Heart right ventricle (tissue), 16 donors: ENCODE results near the gene SLC2A1. TPM values are rescaled to one million over a fixed set of nuclear protein-coding genes. Genes with fewer than 3 reads are reported as not detected.

Experiments
- ATAC-seq, 8 donors: fragments of 200-7000 bp; cut with Tn5 transposase; one replicate each; pipeline ENCODE4 v1.9.1; 2020; ENCODE audit warnings: mild to moderate bottlenecking in 8 of 8, moderate library complexity in 8 of 8, moderate number of reproducible peaks in 1 of 8
- DNase-seq, 2 donors: peaks; one replicate each; pipeline ENCODE4 v3.0.0-alpha.2; 2020
- H3K27ac ChIP-seq, 10 donors: fragments of 200-600 bp; sonication (generic) in 2 of 10; one replicate each; pipeline versions ENCODE4 v1.5.0 to v1.8.0; 2020 to 2022; ENCODE audit warnings: mild to moderate bottlenecking in 3 of 10
- H3K27me3 ChIP-seq, 7 donors: fragments of 200-600 bp; one replicate each; pipeline ENCODE4 v1.8.0; 2021 to 2022; ENCODE audit warnings: mild to moderate bottlenecking in 2 of 7
- H3K36me3 ChIP-seq, 9 donors: fragments of 200-600 bp; sonication (generic) in 1 of 9; one replicate each; pipeline versions ENCODE4 v1.5.0 to v1.8.0; 2020 to 2022; ENCODE audit warnings: mild to moderate bottlenecking in 2 of 9
- H3K4me1 ChIP-seq, 9 donors: fragments of 200-600 bp; sonication (generic) in 1 of 9; one replicate each; pipeline versions ENCODE4 v1.5.0 to v1.8.0; 2020 to 2022; ENCODE audit warnings: mild to moderate bottlenecking in 4 of 9
- H3K4me3 ChIP-seq, 10 donors: fragments of 200-600 bp; sonication (generic) in 2 of 10; one replicate each; pipeline versions ENCODE4 v1.5.0 to v1.8.0; 2020 to 2022; ENCODE audit warnings: mild to moderate bottlenecking in 7 of 10, moderate library complexity in 2 of 10
- H3K9me3 ChIP-seq, 11 donors: fragments of 200-600 bp in 10 of 11; sonication (generic) in 2 of 11; one replicate each; pipeline versions ENCODE4 v1.5.0 to v1.8.0; 2013 to 2022; ENCODE audit warnings: mild to moderate bottlenecking in 2 of 11, control low read depth in 1 of 11, moderate library complexity in 1 of 11
- WGBS, 2 donors: extraction: QIAGEN DNeasy Blood & Tissue Kit; methylation state at CpG; one replicate each; pipeline ENCODE4 v1.1.7; 2013; ENCODE audit warnings: inconsistent platforms in 1 of 2; 5-methylcytosine and 5-hydroxymethylcytosine counted together
- intact Hi-C, 10 donors: fragments of 100-400 bp; cut with DNase I; formaldehyde crosslinking; loops; one replicate each; pipeline versions ENCODE4 v1.11.1 to v1.14.2; 2022
- polyA plus RNA-seq, 2 donors: library from polyadenylated mRNA; stranded (reverse); fragments of 200-250 nt; gene quantifications; one replicate each; pipeline ENCODE4 v1.2.3, GENCODE V29; 2013
- total RNA-seq, 10 donors: library from RNA; stranded (reverse); fragmentation: NEBNext Ultra II Directional in 3 of 10; extraction: Animal tissue kit (Norgen Biotek cat#: 25700) in 3 of 10; gene quantifications; one replicate each; pipeline versions ENCODE4 v1.2.1 to v1.2.4, GENCODE V29; 2021 to 2023
- TF ChIP-seq, protein P1 (sequence below), 9 donors: fragments of 200-600 bp; sonication (generic) in 2 of 9; IDR thresholded peaks; one replicate each; pipeline versions ENCODE4 v1.5.0 to v1.8.0; 2021 to 2022; ENCODE audit warnings: antibody characterized with exemption in 9 of 9, mild to moderate bottlenecking in 5 of 9, moderate library complexity in 1 of 9
- donor health status: Arrhythmogenic right ventricular cardiomyopathy.
- donor health status: ischemic (EF 13 %, LVEDD 7.1; RV severe dilation, severe dysfunction).
- donor health status: healthy with polysubstance abuse.
- donor health status: DM: no; HTN: yes; CAD: no.
- donor health status: DM: no; HTN: no; CAD: no.
- donor health status: ischemic (EF 25% LVEDD 6.9; RV normal size, moderate dysfunction).
- donor health status: ischemic (EF 25% LVEDD 5.7; RV mildly dilated, moderate dysfunction).
- donor health status: healthy.
- donor health status: DM: yes; HTN: yes; CAD: no.
- donor health status: Ischemic cardiomyopathy.
- donor health status: ischemic (EF 35%, LVEDD 5.7; RV mildly dilated, moderate dysfunction).
- donor health status: nonischemic (EF 11% LVEDD 7.7; RV severe dilation, severe dysfunction).
- donor health status: DM: yes; HTN: yes; CAD: no.
- donor health status: PGD.
- donor health status: ischemic (EF 29% LVEDD 5.4; RV normal size, mild dysfunction).
- donor health status: nonischemic (EF 23%, LVEDD 6.1; RV moderate dilation, normal function).

Gene SLC2A1
- total and polyA plus RNA-seq, 12 donors, result 6.7 to 98.7 (median 28.9) TPM

DNA sequence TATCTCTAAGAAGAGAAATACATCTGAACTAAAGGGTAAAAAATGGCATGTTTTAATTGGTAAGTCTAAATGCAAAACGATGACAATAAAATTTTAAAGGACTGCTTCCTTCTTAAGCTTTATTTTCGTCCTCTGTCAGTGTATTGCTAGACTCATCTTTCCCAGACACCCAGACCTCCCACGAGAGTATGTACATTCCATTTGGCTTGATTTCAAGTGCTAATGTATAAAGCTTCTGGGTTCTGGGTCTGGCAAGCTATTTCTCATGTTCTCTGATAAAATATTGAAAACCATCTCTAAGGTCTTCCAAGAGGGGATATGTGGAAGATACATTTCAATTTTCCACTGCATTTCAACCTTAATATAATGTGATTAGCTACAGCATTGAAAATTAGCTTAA is 24.6 kb upstream of the SLC2A1 start:
- no peak for ATAC-seq
- no peak for DNase-seq

DNA sequence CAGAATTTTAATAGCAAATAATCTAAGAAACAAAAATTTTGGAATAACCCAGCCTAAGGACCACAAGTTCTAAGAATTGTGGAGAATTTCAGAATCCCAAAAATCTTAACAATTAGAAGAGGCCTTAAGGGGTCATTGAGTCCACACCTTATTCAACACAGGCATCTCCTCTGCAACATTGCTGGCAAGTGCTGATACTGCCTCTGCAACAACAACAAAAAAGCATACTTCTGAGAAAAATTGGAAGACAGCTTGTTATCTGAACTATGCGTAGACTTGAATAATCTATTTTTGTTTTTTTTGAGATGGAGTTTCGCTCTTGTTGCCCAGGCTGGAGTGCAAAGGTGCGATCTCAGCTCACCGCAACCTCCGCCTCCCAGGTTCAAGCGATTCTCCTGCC is 24.0 kb upstream of the SLC2A1 start:
- H3K36me3 ChIP-seq, result no peaks in the 10 kb centered on the region
- TF ChIP-seq, protein P1, sequence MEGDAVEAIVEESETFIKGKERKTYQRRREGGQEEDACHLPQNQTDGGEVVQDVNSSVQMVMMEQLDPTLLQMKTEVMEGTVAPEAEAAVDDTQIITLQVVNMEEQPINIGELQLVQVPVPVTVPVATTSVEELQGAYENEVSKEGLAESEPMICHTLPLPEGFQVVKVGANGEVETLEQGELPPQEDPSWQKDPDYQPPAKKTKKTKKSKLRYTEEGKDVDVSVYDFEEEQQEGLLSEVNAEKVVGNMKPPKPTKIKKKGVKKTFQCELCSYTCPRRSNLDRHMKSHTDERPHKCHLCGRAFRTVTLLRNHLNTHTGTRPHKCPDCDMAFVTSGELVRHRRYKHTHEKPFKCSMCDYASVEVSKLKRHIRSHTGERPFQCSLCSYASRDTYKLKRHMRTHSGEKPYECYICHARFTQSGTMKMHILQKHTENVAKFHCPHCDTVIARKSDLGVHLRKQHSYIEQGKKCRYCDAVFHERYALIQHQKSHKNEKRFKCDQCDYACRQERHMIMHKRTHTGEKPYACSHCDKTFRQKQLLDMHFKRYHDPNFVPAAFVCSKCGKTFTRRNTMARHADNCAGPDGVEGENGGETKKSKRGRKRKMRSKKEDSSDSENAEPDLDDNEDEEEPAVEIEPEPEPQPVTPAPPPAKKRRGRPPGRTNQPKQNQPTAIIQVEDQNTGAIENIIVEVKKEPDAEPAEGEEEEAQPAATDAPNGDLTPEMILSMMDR (IDR thresholded peaks at IDR 0.05), result no peak
- no peaks in the 10 kb centered on the region for H3K27me3 ChIP-seq
- no peaks in the 10 kb centered on the region for H3K9me3 ChIP-seq
- WGBS, 2 donors, result 81 to 84% methylated on average over 6 of the region's 6 CpGs
- DNase-seq, result no peak
- H3K27ac ChIP-seq, result no peak overlapping the region
- ATAC-seq, result no peak
- H3K4me3 ChIP-seq, result no peak overlapping the region
- intact Hi-C loops, result no loop called here
- H3K4me1 ChIP-seq, result peaks cover 0 to 7% (median 0%) of the 10 kb centered on the region in 9 donors

More for the DNA sequence above, 24.6 kb upstream of the SLC2A1 start:
- intact Hi-C loops, result no loop called here
- H3K9me3 ChIP-seq, result no peaks in the 10 kb centered on the region
- H3K27ac ChIP-seq, result no peak overlapping the region
- H3K4me3 ChIP-seq, result no peak overlapping the region
- no peaks in the 10 kb centered on the region for H3K36me3 ChIP-seq
- H3K4me1 ChIP-seq, result peaks cover 0 to 7% (median 0%) of the 10 kb centered on the region in 9 donors
- TF ChIP-seq, protein P1 (IDR thresholded peaks at IDR 0.05), result no peak
- 55 to 58% methylated on average over 3 of the region's 3 CpGs for WGBS, 2 donors
- H3K27me3 ChIP-seq, result no peaks in the 10 kb centered on the region

GRCh38 chr1:42981871-42982270 is 23.2 kb upstream of the SLC2A1 start:
- DNase-seq (no peak), ATAC-seq (no peak)
- TF ChIP-seq, protein P1 (IDR thresholded peaks at IDR 0.05), result no peak
- H3K27me3 ChIP-seq, result no peaks in the 10 kb centered on the region
- no peaks in the 10 kb centered on the region for H3K36me3 ChIP-seq
- no peaks in the 10 kb centered on the region for H3K9me3 ChIP-seq
- 71 to 73% methylated on average over 6 of the region's 6 CpGs for WGBS, 2 donors
- no peak overlapping the region for H3K27ac ChIP-seq
- H3K4me1 ChIP-seq, result peaks cover 0 to 7% (median 0%) of the 10 kb centered on the region in 9 donors
- H3K4me3 ChIP-seq, result no peak overlapping the region
- intact Hi-C loops, result no loop called here

- 63 to 77% methylated on average over 4 of the region's 4 CpGs for WGBS, 2 donors
- H3K4me1 ChIP-seq, result peaks cover 0 to 7% (median 0%) of the 10 kb centered on the region in 9 donors
- intact Hi-C loops, result no loop called here
- TF ChIP-seq, protein P1 (IDR thresholded peaks at IDR 0.05), result no peak
- H3K27ac ChIP-seq, result no peak overlapping the region
- H3K27me3 ChIP-seq, result no peaks in the 10 kb centered on the region
- no peaks in the 10 kb centered on the region for H3K9me3 ChIP-seq
- no peak overlapping the region for H3K4me3 ChIP-seq
- H3K36me3 ChIP-seq, result no peaks in the 10 kb centered on the region
- DNase-seq (no peak), ATAC-seq (no peak)
These were observed 22.7 kb upstream of the SLC2A1 start for GRCh38 chr1:42981255-42981805.
